Fibroblast of skin of left quadriceps (primary cell): Measurements from ENCODE around the gene PADI6.
A peak's percentile ranks its signal among the peaks of the same experiment; 100 is the strongest.

Source experiments
- DNase-seq, 2 experiments: peaks; one replicate each; pipeline ENCODE4 v3.0.0-alpha.2; 2013; ENCODE audit warnings: low read depth in 2 of 2

PADI6 gene

GRCh38 chr1:17434016-17434415 lies 62.0 kb downstream of the PADI6 start:
- no peak for DNase-seq

DNA sequence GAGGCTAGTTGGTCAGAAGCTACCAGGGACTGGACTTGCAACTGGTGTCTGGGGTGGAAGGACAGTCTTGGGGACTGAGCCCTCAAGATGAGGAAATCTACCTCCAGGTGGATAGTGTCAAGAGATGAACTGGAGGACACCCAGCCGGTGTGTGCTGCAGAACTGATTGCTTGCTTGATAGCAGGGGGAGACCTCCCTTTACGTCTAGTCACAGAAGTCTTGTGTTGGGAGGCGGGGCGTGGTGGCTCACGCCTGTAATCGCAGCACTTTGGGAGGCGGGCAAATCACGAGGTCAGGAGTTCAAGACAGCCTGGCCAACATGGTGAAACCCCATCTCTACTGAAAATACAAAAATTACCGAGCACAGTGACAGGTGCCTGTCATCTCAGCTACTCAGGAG lies 62.6 kb downstream of the PADI6 start:
- DNase-seq = no peak

DNA sequence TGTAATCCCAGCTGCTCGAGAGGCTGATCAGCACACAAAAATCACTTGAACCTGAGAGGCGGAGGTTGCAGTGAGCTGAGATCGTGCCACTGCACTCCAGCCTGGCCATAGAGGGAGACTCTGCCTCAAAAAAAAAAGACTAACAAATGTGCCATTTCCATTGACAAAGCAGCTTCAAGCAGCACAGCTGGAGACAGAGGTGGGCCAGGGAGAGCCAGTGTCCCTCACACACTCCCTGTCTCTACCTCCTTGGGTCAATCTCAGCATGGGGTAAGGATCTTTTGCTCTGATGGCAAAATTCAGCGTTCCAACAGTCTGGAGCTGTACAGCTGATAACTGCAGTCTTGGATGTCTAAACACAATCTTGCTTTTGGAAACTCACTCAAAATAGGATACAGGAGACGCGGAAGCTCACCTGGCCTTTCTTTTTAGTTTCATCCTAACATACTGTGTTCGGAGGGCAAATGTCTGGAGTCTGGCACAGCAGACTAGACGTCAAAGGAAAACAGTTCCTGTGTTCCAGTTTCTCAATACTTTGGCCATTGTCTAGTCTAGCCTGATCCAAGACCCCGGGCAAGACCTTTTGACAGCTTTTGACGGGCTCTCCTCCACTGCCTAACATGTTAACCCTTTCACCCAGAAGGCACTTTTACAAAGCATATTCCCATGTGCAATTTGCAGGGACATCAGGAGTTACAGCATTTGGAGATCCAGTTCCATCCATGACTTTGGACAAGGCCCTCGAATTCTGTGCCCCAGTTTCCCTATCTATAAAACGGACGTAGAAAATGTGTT lies 64.6 kb downstream of the PADI6 start:
- DNase-seq = no peak

DNA sequence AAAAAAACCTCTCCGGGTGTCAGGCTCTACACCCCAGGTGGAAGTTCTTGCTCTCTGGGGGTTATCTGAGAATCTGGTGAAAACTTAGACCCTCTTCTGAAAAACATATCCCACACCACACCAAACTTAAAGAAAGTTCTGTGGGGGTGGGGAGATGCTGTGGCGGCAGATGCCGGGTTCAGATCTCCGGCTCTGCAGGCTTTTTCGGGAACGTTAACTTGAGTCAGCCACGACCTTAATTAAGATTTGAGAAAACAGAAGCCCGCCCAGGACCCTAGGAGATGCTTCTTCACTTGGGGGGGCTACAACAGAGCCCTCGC lies 65.2 kb downstream of the PADI6 start:
- DNase-seq = no peak

GRCh38 chr1:17437580-17438317 lies 65.8 kb downstream of the PADI6 start:
- DNase-seq = no peak

GRCh38 chr1:17438318-17439249 lies 66.6 kb downstream of the PADI6 start:
- no peak for DNase-seq

- DNase-seq = peak; percentile 63 to 67
Measured at GRCh38 chr1:17439250-17440073, 67.5 kb downstream of the PADI6 start, which contains the start of gene RCC2. Gene RCC2, minus strand, starts transcription at chr1:17439677. Its CDS starts 1,163 bp downstream, at chr1:17438514.

DNA sequence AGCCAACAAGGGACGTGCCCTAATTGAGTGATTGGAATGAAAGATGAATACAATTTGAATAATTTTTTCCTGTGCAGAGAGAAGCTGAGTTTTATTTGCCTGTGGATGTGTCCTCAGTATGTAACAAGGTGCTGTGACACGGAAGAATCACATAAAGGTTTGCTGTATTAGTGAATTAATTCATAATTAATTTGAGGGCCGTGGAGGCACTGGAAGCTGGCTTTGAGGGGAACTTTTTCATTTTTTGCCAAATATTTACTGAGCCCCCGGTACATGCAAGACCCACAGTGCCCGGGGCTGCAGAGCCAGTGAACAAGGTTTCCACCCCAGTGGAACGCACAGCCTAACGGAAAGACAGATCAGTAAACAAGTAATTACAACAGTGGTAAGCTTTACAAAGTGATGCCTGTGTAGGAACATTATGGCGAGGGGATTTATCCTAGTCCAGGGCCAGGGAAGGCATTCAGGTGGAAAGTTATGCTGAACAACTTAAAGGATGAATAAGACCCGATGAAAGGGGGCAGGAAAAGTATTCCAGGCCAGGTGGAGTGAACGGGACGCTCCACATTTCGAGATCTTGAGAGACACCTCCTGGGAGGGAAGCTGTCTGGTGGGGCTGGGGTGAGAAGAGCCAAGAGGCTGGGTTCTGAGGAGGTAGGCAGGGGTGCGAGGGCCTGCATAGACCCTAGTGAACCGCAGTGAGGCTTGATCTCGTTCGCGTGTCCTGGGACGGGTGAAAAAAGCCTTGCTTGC lies 68.3 kb downstream of the PADI6 start:
- DNase-seq = no peak

- no peak for DNase-seq
Measured at GRCh38 chr1:17440827-17441168, 68.8 kb downstream of the PADI6 start.

DNA sequence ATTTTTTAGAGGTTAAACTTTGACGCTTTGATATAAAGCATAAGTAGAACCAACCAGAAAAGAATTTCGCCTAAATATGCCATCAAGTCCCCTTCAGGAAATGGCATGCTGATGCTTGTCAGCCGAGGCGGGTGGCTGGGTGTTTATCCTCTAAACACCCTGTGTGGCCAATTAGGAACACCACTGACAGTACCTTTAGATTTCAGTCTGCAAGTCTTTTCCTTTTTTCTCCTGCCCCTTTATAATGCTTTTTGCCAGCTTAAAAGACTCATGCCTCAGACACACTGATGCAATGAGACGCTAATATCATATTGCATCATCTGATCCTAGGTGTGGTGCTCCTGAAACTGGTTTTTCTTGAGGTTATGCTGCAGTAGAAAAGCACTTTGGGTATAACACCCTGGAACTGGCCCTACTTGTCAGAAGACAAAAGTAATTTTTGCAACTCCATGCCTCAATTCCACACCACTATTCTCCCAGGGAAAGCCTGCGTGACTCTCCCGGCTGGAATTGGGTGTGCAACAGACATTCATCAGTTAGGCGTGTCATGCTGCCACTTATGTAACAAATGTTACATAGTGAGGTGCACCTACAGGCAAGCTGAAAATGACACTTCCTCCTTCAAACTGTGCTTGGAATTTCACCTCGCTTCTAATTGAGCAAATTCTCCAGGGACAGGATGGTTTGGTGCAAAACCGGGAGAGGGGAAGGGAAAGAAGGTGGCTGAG lies 69.4 kb downstream of the PADI6 start:
- DNase-seq = peak; percentile 46 to 54

DNA sequence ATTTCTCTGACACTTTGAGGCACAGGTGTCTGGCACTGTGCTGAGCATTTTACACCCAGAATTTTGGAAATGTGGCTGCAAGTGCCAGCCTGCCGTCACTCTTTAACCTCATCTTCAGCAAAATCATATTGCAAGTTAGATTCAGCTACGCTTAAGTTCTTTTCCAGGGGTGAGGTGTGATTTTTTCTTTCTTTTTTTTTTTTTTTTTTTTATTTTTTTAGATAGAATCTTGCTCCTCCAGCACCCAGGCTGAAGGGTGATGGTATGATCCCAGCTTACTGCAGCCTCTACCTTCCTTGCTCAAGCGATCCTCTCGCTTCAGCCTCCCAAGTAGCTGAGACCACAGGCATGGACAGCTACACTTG lies 70.0 kb downstream of the PADI6 start:
- no peak for DNase-seq

DNA sequence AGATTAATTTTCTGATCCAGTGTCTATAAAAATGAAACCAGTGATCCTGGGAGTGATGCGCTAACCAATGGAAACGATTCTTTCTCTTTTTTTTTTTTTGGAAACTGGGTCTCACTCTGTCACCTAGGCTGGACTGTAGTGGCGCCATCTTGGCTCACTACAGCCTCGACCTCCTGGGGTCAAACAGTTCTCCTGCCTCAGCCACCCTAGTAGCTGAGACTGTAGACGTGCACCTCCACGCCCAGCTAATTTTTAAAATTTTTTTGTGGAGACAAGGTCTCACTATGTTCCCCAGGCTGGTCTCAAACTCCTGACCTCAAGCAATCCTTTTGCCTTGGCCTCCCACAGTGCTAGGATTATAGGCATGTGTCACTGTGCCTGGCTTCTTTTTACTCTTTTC lies 70.8 kb downstream of the PADI6 start:
- DNase-seq = no peak

- DNase-seq = no peak
Measured at GRCh38 chr1:17447501-17447992, 75.6 kb downstream of the PADI6 start.
